Fibroblast of skin of abdomen (primary cell): ENCODE data around the gene ACVR1.
A peak's percentile ranks its signal among the peaks of the same experiment; 100 is the strongest.
"Not testable (repeated sequence)": the region's sequence is repeated elsewhere in the genome, so short reads cannot be mapped to it uniquely, and the experiment has no call there.

Experiments used
- DNase-seq: peaks from one replicate; pipeline ENCODE4 v3.0.0-alpha.2; 2013

Gene ACVR1

DNA sequence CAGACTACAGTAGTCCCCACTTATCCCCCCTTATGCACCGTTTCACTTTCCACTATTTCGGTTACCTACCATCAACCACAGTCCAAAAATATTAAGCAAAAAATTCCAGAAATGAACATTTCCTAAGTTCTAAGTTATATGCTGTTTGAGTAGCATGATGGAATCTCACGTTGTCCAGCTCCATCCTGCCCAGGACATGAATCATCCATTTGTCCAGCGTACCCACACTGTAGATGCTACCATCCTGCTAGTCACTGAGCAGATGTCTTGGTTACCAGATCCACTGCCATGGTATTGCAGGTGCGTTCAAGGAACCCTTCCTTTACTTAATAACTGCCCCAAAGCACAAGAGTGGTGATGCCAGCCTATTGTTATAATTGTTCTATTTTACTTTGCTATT lies 87.9 kb downstream of the ACVR1 start:
- DNase-seq = no peak

DNA sequence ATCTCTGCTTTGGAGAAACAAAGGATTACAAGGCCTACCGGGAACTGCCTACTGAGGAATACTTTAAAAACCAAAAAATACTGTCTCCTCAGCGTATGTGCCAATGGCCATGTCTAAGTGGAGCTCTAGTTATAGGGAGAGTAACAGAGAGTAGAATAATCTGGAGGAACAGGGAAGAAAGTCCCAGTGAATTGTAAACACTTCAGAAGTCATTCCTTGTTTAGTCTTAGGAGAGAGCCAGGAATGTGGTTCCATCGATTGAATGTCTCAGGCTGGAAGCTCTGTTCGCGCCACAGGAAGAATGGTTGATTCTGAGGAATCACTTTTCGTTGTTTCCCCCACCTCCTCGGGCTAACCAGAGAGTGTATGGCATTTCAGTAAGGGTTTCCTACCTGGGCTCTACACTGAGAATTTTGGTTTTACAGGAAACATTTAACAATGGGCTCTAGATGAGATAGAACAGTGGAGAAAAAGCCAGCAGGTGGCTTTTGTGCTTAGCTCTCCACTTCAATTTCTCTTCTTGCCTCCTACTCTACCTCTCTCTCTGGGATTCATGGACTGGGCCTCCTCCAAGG lies 88.7 kb downstream of the ACVR1 start:
- DNase-seq = no peak

- DNase-seq = no peak
Observed at GRCh38 chr2:157786663-157787363, 89.3 kb downstream of the ACVR1 start.

- DNase-seq = peak; percentile 57
Observed at GRCh38 chr2:157785866-157786662, 90.1 kb downstream of the ACVR1 start.

DNA sequence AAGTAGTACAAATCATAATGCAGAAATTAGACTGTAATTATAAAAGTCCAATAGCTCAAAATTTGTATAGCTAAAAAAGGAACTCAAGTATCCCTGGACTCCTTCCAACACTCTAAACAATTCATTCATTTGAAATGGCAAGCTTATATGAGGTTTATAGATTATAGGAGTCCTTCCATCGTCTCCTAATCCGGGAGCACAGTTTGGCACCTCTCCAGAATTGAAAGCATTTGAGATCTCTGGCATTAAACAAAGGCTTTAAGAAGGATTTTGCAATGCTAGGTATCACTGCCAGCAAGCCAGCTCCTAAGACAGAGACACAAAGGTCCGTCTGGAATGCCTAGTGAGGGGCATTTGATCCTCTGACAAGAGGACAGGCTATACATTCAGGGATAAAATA lies 90.9 kb downstream of the ACVR1 start:
- DNase-seq = peak; percentile 46

GRCh38 chr2:157784823-157785175 lies 91.3 kb downstream of the ACVR1 start:
- no peak for DNase-seq

DNA sequence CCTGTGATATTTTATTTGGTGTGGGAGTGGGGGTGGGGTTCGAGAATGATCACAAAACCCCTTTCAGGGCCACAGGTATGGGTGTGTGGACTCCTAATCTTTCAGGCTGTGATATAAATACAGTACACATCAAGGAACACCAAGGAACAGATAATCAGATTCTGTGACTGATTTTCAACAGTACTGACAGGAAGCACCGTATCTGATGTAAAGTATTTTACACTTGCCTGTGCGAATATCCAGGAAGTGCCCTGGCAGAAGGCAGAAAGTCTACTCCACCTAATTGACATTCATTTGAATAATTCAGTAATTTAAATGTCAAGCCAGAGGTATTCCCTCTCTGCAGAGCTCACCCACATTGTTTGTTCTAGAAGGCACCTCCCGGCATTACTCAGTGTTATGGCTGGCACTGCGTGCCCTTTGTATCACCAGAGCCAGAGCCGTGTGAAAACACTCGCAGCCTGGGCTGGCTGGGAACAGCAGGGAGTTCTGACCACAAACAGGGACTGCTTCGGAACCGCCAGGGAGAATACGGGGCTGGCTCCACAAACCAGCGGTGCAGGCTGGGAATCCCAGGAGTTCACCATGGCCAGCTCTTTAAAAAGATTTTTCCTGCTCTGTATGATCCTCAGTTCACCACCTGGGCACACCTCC lies 91.8 kb downstream of the ACVR1 start:
- DNase-seq = no peak

- no peak for DNase-seq
Observed at GRCh38 chr2:157783245-157783644, 92.9 kb downstream of the ACVR1 start.

- peak; percentile 20 for DNase-seq
Observed at GRCh38 chr2:157782057-157782845, 93.9 kb downstream of the ACVR1 start.

DNA sequence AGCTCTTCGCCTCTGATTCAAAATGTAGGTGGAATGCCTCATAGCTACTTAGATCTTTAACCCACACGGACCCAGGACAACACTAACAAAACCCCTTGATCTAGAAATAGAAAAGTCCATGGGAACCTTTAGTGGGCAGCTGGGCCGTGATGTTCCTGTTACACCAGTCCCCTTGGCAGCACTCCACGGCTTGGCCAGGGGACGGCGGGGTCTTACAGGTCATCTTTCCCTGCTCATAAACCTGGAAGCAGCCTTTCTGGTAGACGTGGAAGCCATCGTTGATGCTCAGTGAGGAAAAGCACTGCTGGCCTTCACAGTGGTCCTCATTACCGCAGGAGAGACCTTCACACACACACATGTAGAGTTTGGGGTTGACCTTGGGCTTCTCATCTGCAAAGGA lies 95.9 kb downstream of the ACVR1 start:
- DNase-seq = no peak

DNA sequence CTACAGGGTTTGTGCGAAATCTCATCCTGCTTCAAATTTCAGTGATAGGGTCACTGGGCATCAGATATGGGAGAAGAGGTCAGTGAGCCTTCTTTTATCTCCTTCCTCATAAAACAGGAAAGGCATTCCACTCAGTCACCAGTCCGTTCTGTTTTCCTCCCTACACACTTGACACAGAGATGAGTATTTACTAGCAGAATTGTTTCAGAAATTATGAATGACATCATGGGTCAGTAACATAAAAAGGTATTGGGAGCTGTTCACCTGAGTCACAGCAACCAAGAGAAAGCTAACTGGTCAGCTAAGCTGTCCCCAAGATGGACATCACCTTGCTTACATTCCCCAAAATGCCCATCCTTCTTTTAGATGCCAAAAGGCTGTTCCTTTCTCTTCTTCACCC lies 96.3 kb downstream of the ACVR1 start:
- no peak for DNase-seq

GRCh38 chr2:157777427-157777826 lies 98.7 kb downstream of the ACVR1 start:
- DNase-seq = peak; percentile 59

- no peak for DNase-seq
Observed at GRCh38 chr2:157771234-157771633, 104.9 kb downstream of the ACVR1 start.

GRCh38 chr2:157769856-157770255 lies 106.3 kb downstream of the ACVR1 start:
- peak; percentile 57 for DNase-seq

DNA sequence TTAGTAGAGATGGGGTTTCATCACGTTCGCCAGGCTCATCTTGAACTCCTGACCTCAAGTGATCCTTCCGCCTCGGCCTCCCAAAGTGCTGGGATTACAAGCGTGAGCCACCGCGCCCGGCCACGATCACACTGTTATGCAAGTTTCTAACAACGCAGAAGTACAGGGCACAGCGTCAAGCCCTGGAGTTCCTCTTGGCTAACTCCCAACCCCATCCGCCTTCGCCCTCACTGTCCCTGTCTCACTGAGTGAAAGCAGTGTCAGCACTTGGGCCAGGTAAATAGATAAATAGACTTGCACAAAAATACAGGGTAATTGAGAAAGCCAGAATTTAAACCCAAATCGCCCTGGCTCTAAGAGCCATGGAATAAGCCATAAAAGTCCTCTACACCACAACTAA lies 111.7 kb downstream of the ACVR1 start:
- no peak for DNase-seq

DNA sequence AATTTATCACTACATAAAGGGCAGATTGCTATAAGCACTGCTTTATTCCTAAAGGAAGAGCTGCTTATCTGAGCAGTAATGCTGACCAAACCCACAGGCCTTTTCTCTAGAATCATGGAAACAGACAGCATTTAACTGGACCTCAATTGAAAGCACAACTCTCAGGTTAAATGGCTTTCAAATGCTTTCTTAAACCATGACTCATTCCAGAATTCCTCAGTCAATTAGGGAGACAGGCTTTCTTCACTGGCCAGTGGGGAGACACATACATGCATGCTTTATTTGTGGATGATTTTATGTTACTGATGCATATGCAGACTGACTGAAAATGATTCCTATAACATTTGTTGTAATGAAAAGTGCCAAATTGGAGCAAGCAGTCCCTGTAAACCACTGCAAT lies 114.6 kb downstream of the ACVR1 start:
- DNase-seq = peak; percentile 56

GRCh38 chr2:157760949-157761348 lies 115.2 kb downstream of the ACVR1 start:
- no peak for DNase-seq

DNA sequence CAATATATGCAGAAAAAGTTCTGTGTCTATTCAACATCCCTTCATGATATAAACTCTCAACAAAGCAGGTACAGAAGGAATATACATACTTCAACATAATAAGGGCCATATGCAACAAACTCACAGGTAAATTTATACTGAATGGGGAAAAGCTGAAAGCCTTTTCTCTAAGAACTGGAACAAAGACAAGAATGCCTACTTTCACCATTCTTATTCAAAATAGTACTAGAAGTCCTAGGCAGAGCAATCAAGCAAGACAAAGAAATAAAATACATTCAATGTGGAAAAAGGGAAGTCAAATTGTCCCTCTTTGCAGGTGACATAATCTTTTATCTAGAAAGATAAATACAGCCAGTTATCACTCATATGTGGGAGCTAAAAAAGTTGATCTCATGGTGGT lies 116.3 kb downstream of the ACVR1 start:
- DNase-seq = no peak

GRCh38 chr2:157758586-157758985 lies 117.5 kb downstream of the ACVR1 start:
- no peak for DNase-seq

DNA sequence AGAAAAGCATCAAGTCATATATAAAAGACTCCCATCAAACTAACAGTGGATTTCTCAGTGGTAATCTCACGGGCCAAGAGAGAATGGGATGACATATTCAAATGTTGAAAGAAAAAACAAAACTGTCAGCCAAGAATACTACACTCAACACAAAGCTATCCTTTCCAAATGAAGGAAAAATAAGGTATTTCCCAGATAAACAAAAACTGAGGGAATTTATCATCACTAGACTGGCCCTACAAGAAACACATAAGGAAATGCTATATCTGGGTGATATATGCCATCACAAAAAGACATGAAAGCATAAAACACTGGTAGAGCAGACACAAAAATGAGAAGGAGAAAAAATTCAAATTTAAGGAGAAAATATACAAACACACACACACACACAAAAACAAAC lies 118.6 kb downstream of the ACVR1 start:
- DNase-seq = no peak

- not testable (repeated sequence) for DNase-seq
Observed at GRCh38 chr2:157756447-157756846, 119.7 kb downstream of the ACVR1 start.

DNA sequence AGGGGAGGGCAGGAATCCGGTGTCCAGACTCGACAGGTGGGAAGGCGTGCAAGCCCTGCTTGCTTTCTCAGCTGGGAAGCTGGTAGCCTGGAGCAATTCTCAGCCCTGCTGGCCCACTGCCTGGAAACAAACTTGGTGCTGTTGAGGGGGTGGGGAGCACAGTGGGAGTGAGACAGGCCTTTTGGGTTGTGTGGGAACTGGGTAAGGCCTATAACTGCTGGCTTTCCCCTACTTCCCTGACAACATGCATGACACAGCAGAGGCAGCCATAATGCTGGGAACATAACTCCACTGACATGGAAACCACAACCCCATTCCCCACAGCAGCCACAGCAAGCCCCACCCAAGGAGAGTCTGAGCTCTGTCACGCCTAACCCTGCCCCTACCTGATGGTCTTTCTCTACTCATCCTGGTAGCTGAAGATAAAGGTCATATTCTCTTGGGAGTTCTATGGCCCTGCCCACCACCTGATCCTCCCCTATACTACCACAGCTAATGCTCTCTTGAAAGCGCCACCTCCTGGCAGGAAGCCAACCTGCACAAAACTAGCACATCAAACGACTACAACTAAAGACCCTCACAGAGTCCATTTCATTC lies 124.6 kb downstream of the ACVR1 start:
- peak; percentile 24 for DNase-seq
